GM19099 (cell line): Measurements from ENCODE around the gene RAB8B.

Source experiments
- POLR2A ChIP-seq: IDR thresholded peaks from 3 replicates; pipeline ENCODE4 v1.6.1; 2011; ENCODE audit warnings: low read depth; ENCODE audit not compliant: insufficient read length; ENCODE audit errors: extremely low read depth

Gene RAB8B

DNA sequence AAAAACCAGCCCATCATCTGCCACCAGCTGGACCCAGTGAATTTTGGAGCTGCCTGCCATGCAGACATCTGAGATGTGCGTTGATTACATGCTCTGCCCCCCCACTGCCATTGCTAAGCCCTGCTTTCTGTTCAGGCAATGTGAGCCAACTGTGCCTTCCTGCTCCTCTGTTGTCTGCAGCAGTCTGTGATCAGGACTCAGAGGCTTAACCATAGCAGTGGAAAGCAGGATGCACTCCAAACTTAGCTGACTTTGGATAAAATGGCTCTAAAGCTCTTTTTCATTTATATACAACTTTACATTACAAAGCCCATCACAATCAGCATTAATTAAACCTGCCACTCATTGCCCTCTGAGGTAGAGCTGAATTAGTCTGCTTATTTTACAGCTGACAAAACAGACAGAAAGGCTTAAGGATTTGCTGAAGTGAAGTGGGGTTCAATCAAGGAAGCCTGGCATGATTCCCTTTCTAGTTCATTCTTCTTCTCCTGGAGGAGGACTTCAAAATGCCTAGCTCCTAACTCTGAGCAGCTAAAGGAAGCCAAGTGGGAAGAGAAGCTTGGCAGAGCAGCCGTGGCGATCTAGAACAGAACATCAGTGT lies 16.5 kb upstream of the RAB8B start:
- no peak for TF ChIP-seq POLR2A

DNA sequence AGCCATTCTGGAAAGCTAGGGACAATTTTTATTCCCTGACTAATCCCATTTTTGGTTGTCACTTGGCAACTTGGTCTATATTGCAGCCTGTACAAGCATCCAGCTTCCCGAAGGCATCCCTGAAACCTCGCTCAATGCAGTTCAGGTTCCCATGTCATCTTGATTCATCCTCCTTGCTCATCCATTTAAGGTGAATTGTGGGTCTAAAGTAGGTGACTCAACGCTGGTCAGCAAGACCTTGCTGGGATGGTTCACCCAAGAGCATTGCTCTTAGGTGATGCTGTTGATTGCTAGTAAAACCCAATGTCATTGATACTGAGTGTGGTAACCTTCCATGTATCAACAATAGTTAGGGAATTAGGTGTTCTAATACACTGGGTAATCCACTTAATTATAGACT lies 13.1 kb upstream of the RAB8B start:
- no peak for TF ChIP-seq POLR2A

DNA sequence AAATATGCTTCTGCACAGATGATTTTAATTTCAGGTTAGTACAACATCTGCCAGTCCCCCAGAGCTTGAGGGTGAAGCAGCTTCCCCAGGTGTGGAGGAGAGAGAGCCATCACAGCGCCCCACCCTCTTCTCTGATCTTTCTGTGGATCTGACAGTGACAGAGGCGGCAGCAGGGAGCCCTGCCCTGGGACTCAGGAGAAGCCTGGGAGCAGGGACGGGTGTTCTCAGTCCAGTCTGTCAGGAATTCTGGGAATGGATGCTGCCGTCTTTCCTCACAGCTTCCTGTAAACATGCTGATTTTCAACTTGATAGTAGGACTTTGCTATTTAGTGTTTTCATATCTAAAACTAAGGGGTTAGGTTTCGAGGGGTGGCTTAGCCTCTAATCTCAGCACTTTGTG lies 11.4 kb upstream of the RAB8B start:
- no peak for TF ChIP-seq POLR2A

DNA sequence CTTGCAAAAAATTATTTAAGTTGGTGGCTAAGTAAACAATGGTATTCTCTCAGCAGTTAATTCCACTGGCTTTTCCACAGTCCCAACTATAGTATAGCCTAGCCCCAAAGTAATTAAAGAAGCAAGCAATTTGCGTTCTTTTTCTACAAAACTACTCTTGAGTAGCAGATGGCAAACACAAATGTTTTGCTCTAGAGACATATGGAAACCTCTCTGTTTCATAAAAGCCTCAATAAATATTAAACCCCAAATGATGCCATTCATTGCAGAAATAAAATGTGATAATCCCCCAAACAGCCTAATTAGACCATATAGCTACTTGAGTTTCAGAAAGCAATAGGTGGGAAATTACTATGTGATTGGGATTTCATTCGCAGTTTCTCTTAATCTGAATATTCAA lies 8.7 kb upstream of the RAB8B start:
- TF ChIP-seq POLR2A = no peak

DNA sequence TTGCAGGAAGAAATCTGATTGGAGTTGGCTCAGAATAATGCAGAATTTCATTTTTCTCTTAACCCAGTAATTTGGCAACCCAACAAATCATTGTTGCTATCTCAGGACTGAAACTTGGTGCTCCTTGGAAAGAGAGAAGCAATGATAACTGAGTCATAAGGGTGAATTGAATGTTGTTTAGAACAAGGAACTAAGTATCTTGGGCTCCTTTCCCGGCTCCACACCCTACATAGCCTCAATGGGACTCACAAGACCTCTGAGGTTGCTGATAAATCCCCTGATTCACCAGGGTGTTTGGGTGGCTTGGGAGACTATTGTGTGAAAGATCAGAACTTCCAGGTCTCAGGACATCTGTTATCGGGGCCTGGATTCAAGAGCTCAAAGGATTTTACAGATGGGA lies 7.8 kb upstream of the RAB8B start:
- TF ChIP-seq POLR2A = no peak

DNA sequence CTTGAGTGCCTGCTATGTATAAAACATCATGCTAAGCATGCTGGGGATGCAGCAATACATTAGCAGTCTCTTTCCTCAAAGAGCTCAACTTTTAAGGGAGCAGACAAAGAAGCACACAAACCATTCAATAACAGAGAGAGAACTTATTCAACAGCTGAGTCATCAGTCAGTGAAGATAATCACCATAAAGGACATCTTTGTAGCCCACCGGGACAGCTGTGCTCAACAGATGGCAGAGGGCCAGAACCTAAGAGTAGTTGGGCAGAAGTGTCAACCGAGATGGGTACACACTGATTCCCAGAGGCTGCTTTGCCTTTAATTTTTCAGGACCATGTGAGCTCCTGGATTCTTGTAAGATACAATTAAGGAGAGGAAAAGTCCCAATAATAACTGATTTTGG lies 4.2 kb upstream of the RAB8B start:
- no peak for TF ChIP-seq POLR2A

DNA sequence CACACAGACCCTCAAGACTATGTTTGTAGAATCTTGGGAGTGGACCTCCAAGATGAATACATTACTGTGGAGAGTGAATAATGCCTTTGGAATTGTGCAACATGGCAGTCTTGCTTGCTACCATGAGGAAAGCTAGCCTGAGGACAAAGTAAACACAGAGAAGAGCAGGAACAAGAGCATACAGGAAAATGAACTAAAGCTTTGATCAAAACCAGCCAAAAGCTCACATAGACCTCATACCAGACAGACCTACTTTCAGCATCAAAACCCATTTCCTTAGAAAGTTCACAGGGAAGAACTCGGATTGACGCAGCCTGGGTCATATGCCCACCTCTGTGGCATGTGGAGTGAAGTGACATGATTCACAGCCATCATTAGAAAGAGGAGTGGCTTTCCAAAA lies 3.3 kb upstream of the RAB8B start:
- no peak for TF ChIP-seq POLR2A

GRCh38 chr15:63187589-63188226 lies 1.7 kb upstream of the RAB8B start:
- TF ChIP-seq POLR2A = no peak

GRCh38 chr15:63188247-63188925 lies 1.0 kb upstream of the RAB8B start:
- TF ChIP-seq POLR2A = no peak

DNA sequence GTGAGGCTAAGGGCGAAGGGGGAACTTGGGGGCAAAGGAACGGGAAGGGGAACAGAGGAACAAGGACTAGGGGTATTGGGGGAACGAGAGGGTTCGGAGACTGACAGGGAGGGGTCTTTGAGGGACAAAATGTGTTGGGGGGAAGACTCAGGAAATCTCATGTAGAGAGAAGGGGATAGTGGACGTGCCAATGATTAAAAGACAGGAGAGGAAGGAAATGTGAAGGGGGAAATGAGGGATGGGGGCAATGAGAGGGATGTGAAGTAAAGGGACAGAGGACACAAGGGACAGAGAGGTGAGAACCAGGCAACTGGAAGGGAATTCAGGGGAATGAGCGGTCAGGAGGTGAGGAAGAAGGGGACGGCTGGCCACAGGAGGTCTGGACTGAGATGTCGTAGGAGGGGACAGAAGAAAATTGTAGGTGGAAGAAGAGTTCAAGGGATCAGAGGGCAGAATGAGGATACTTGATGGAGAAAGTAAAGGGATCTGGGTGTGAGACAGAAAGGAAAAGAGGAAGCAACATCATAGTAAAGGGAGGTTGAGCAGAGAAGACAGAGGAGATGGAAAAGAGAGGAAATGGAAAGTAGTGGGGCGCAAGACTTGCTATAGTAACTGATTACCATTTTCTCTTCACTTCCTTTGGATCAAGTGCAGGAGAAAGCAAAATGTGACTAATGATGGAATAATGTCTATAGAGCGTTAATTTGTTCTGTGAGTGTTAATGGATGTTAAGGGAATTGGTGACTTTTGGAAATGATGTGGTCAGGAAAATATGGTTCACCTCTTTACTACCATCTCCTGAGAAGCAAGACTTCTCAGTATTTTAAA lies 749 bp downstream of the RAB8B start:
- no peak for TF ChIP-seq POLR2A

DNA sequence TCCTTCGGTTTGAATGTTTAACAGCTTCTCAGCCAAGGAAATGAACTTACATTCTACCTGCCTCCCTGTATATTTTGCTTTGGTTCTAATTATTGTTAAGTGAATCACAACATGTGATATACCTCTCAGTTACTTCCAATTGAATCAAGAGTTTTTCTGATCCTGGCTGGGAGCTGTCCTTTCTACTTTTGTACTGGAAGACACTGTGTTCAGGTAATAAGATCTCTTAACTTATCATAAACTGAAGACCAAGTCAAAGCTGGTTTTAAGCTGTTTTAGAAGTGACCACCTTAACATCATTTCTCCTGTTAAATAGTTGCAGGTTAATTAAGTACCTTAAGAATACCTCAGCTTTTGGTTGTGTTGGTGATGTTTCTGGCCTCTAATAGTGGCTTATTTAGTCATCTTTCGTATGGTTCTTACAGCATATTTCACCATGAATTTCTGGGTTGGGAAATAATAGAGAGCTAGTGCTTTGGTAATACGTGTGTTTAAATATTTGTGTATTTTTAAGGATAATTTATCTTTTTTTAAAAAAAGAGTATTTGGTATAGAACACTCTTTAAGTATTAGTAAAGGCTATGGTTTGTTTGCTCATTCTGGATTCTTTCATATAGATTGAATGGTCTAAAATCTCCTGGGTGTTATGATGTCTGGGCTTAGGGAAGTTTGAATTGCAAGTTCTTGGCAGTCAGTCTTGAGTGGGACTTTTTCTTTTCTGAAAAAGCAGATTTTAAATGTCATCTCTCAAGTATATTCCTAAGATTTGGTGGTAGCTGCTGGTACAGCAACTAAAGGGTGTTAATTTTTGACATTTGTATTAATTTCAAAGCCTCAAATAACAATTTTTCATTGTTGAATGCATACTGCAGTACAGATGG lies 1.6 kb downstream of the RAB8B start:
- TF ChIP-seq POLR2A = no peak

- peak; percentile 29 for TF ChIP-seq POLR2A
These were observed 2.7 kb downstream of the RAB8B start for GRCh38 chr15:63191895-63192618.

DNA sequence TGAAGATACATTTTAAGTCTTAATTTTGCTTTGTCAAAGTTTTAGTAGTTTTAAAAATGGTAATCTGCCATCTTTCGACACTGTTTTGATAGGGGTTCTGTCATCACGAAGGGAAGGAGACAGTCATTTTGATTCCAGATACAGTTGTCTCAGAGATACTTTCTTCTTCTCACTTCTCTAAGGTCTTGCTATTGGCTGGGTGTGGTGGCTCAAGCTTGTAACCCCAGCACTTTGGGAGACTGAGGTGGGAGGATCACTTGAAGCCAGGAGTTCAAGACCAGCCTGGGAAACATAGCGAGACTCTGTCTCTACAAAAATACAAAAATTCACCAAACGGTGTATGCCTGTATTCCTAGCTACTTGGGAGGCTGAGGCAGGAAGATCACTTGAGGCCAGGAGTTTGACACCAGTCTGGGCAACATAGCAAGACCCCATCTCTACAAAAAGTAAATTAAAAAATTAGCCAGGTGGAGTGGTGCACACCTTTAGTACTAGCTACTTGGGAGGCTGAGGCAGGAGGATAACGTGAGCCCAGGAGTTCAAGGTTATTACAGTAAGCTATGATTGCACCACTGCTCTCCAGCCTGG lies 3.3 kb downstream of the RAB8B start:
- TF ChIP-seq POLR2A = no peak

GRCh38 chr15:63194302-63194701 lies 4.9 kb downstream of the RAB8B start:
- no peak for TF ChIP-seq POLR2A
